T follicular helper cell (primary cell): ENCODE measurements around the gene RNF227.

Experiments used
- DNase-seq: peaks from one replicate; pipeline ENCODE4 v3.0.0-alpha.2; 2020; ENCODE audit warnings: low read depth

The RNF227 gene

GRCh38 chr17:7930841-7931631 is 14.9 kb upstream of the RNF227 start:
- DNase-seq: no peak

GRCh38 chr17:7929158-7930023 is 13.3 kb upstream of the RNF227 start, which contains the start of gene KCNAB3:
Gene KCNAB3, minus strand, starts transcription at chr17:7929856. Its CDS starts 421 bp downstream, at chr17:7929435.
- peak; percentile 61 for DNase-seq

- DNase-seq: no peak
Observed at GRCh38 chr17:7927596-7927995, 11.5 kb upstream of the RNF227 start.

- peak; percentile 79 for DNase-seq
Observed at GRCh38 chr17:7922845-7923628, 6.9 kb upstream of the RNF227 start.

- DNase-seq: no peak
Observed at GRCh38 chr17:7922269-7922844, 6.3 kb upstream of the RNF227 start.

- DNase-seq: no peak
Observed at GRCh38 chr17:7916808-7917207, 719 bp upstream of the RNF227 start.

GRCh38 chr17:7916385-7916682 is 245 bp upstream of the RNF227 start:
- DNase-seq: no peak

- DNase-seq: no peak
Observed at GRCh38 chr17:7915179-7915610, 894 bp downstream of the RNF227 start.

GRCh38 chr17:7912927-7913524 is 3.1 kb downstream of the RNF227 start:
- DNase-seq: no peak

- no peak for DNase-seq
Observed at GRCh38 chr17:7911116-7911515, 5.0 kb downstream of the RNF227 start.

- no peak for DNase-seq
Observed at GRCh38 chr17:7910711-7911110, 5.4 kb downstream of the RNF227 start.

GRCh38 chr17:7910281-7910680 is 5.8 kb downstream of the RNF227 start:
- DNase-seq: no peak

GRCh38 chr17:7909089-7909488 is 7.0 kb downstream of the RNF227 start:
- DNase-seq: no peak

- no peak for DNase-seq
Observed at GRCh38 chr17:7903154-7904103, 12.7 kb downstream of the RNF227 start.

GRCh38 chr17:7897773-7898172 is 18.3 kb downstream of the RNF227 start:
- DNase-seq: no peak

GRCh38 chr17:7897090-7897489 is 19.0 kb downstream of the RNF227 start:
- DNase-seq: no peak

- DNase-seq: no peak
Observed at GRCh38 chr17:7894866-7895265, 21.2 kb downstream of the RNF227 start.

- no peak for DNase-seq
Observed at GRCh38 chr17:7894226-7894625, 21.9 kb downstream of the RNF227 start.

GRCh38 chr17:7893187-7893880 is 22.8 kb downstream of the RNF227 start:
- no peak for DNase-seq
